ENCODE data around the gene ZDHHC24.
"Not testable (repeated sequence)": the region's sequence is repeated elsewhere in the genome, so short reads cannot be mapped to it uniquely, and the experiment has no call there.

- TF ChIP-seq CTCF (IDR thresholded peaks at IDR 0.05; ENCODE audit: borderline replicate concordance, extremely low read depth, low read length, poor library complexity, severe bottlenecking); EZH2 (IDR thresholded peaks at IDR 0.05; ENCODE audit: borderline replicate concordance, low read depth, low read length, severe bottlenecking): not testable (repeated sequence)
Observed at GRCh38 chr11:66585447-66585846, 39.6 kb upstream of the ZDHHC24 start.
